Omental fat pad (tissue), 4 donors: ENCODE results near the gene ABCC5. TPM values are rescaled to one million over a fixed set of nuclear protein-coding genes. Genes with fewer than 3 reads are reported as not detected.

ENCODE experiments used
- ATAC-seq: fragments of 150-250 bp; one replicate; pipeline ENCODE4 v1.9.1; 2016; ENCODE audit warnings: mild to moderate bottlenecking, moderate library complexity; ENCODE audit not compliant: low FRiP score
- DNase-seq: peaks from one replicate; pipeline ENCODE4 v3.0.0-alpha.2; 2019; ENCODE audit warnings: low spot score
- CTCF ChIP-seq, 3 donors: fragments of 450-650 bp; IDR thresholded peaks; one replicate each; pipeline ENCODE4 v1.5.1; 2016 to 2017; ENCODE audit warnings: antibody characterized with exemption in 3 of 3, mild to moderate bottlenecking in 3 of 3, moderate library complexity in 2 of 3
- total RNA-seq, 4 donors: library from RNA; depleted of rRNA; stranded (reverse); fragments of >200 nt; gene quantifications; one replicate each; pipeline ENCODE4 v1.1.0, GENCODE V29; 2016

The ABCC5 gene
- total RNA-seq, 4 donors from 2014 or later = 19.7 to 32.0 (median 27.2) TPM

GRCh38 chr3:183914856-183915255 is 102.8 kb downstream of the ABCC5 start:
- TF ChIP-seq CTCF (IDR thresholded peaks at IDR 0.05) = no peak
- no peak for ATAC-seq
- no peak for DNase-seq

GRCh38 chr3:183913580-183913920 is 104.1 kb downstream of the ABCC5 start:
- TF ChIP-seq CTCF (IDR thresholded peaks at IDR 0.05) = no peak
- no peak for DNase-seq
- ATAC-seq = no peak

GRCh38 chr3:183912895-183913579 is 104.6 kb downstream of the ABCC5 start:
- no peak for ATAC-seq
- DNase-seq = no peak
- TF ChIP-seq CTCF (IDR thresholded peaks at IDR 0.05) = no peak

- ATAC-seq = no peak
- no peak for DNase-seq
- TF ChIP-seq CTCF (IDR thresholded peaks at IDR 0.05) = no peak
These were observed 105.7 kb downstream of the ABCC5 start for GRCh38 chr3:183911763-183912506.

GRCh38 chr3:183911087-183911486 is 106.6 kb downstream of the ABCC5 start:
- no peak for TF ChIP-seq CTCF (IDR thresholded peaks at IDR 0.05)
- DNase-seq (no peak), ATAC-seq (no peak)

GRCh38 chr3:183909030-183909600 is 108.6 kb downstream of the ABCC5 start:
- ATAC-seq (no peak), DNase-seq (no peak)
- TF ChIP-seq CTCF (IDR thresholded peaks at IDR 0.05) = no peak
